GM18907 (cell line): ENCODE data around the gene OR13C3.
"Not testable (repeated sequence)": the region's sequence is repeated elsewhere in the genome, so short reads cannot be mapped to it uniquely, and the experiment has no call there.

Experiments
- ATAC-seq: cut with Tn5 transposase; IDR thresholded peaks from one replicate; pipeline ENCODE4 v1.9.1; 2021; ENCODE audit warnings: mild to moderate bottlenecking, moderate library complexity; ENCODE audit not compliant: unreplicated experiment

Gene OR13C3

DNA sequence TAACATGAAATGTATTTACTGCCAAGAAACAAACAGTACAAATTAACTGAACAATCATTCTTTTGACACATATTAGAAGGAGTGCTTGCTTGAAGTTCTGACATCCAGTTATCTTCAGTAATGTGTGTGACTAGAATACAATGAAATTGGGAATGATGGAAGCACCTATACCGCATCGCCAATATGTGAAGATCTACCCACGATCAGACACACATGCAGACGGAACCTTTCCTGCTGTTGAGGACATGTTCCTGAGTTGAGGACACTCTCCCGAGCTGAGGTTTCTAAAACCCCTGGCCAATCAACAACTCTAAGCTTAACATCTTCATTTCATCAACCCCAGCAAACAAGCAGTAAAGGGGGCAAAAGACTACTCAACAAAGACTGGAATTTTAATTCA is at the start of gene OR13C3:
Gene OR13C3 (minus strand): TSS at position 101 of the 400 bp plus-strand sequence. CDS start 133 bp downstream, outside the sequence.
- no peak for ATAC-seq

DNA sequence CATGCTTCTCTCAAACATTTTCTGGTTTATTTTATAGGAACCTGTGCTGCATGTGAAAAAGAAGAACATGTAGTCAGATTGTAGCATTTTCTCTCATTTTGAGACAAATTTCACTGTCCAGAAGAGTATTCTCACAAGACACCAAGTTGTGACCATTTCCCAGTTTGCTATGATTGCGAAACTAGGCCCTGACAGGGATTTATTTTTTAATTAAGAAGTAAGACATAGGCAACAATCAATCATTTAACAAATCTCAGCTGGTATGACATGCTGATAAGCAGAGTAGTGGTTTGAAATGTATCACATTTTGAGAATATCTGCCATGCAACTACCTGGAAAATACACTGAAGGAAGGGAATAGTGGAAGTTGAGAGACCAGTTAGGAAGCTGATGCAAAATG is 43.9 kb upstream of the OR13C3 start:
- ATAC-seq = no peak

- ATAC-seq = no peak
Observed at GRCh38 chr9:104577263-104577662, 40.6 kb upstream of the OR13C3 start.

GRCh38 chr9:104575456-104575855 is 38.8 kb upstream of the OR13C3 start:
- ATAC-seq = no peak

DNA sequence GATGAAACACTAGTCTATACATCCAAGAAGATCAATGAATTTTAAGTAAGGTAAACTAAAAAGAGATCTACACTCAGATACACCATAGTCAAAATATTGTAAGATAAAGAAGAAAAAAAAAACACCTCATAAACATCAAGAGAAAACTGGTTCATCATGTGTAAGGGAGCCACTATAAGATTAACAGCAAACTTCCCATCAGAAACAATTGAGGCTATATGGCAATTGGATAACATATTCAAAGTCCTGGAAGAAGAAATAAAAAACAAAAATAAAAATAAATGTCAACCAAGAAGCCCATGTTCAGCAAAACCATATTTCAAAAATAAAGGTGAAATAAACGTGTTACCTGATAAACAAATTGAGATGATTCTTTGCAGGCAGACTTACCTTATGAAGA is 36.0 kb upstream of the OR13C3 start:
- no peak for ATAC-seq

GRCh38 chr9:104568868-104569267 is 32.2 kb upstream of the OR13C3 start, which contains the start of gene OR13C8:
OR13C8 (plus strand) TSS chr9:104569168; CDS start chr9:104569168, 0 bp downstream.
- no peak for ATAC-seq

- ATAC-seq = no peak
Observed at GRCh38 chr9:104564358-104564757, 27.7 kb upstream of the OR13C3 start.

DNA sequence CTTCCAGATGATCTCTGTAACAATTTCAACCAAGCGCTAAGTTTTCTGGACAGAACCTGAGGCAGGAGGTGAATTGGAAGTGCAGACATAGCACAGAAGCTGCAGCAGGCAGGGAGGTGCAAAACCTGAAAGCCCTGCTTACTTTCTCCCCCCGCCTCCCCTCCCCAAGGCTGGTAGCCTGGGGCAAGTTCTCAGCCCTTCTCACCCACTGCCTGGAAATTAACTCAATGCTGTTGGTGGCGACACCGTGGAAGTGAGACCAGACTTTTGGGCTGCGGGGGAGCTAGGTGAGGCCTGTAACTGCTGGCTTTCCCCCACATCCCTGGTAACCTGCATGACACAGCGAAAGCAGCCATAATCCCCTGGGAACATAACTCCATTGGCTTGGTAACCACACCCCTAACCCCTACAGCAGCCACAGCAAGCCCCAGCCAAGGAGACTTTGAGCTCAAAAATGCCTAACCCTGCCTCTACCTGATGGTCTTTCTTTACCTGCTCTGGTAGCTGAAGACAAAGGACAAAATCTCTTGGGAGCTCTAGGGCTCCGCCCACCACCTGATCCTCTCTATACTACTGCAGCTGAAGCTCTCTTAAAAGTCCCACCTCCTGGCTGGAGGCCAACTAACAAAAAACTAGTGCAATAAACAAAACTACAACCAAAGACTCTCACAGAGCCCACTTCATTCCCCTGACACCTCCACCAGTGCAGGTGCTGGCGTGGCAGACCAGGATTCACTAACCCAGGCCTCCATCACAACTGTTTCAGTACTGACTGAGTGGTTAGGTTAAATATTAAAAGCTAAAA is 20.4 kb upstream of the OR13C3 start:
- no peak for ATAC-seq

- ATAC-seq = no peak
Observed at GRCh38 chr9:104555521-104555920, 18.9 kb upstream of the OR13C3 start.

DNA sequence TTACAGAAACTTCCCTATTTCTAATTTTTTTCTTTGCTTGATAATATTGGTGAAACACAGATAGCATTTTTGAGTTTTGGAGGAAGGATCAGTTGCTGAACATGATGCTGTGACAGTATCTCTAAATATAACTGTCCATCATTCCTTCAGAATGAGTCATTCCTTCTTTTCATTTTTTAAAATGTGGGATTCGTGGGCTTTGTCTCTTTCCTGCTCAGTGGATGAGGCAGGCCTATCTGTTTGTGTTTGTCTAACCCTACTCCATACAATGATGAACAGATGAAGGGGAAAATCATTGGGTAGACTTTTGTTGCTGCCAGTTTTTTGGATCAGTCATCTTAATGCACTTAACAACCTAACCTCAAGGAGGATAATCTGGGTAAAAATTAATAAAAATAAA is 16.6 kb upstream of the OR13C3 start:
- no peak for ATAC-seq

GRCh38 chr9:104544644-104545043 is 8.0 kb upstream of the OR13C3 start:
- no peak for ATAC-seq

DNA sequence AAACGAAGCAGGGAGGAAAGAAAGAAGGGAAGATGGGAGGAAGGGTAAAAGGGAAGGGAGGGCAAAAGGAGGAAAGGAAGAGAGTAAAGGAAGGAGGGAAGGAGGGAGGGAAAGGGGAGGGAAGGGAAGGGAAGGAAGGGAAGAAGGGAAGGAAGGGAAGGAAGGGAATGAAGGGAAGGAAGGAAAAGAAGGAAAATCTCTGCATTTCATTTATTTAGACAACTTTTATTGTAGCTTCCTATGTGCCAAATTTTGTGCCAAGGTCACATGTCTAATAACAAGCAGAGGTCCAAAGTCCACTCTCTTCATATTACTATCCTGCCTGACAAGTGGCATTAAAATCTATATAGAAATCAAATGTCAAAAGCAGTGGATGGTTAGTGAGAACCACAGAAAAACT is 2.6 kb upstream of the OR13C3 start:
- ATAC-seq = no peak

- ATAC-seq = no peak
Observed at GRCh38 chr9:104527109-104527508, 9.5 kb downstream of the OR13C3 start, which contains the start of gene OR13C4. OR13C4 (minus strand) TSS chr9:104527209; CDS start chr9:104527209, 0 bp downstream.

DNA sequence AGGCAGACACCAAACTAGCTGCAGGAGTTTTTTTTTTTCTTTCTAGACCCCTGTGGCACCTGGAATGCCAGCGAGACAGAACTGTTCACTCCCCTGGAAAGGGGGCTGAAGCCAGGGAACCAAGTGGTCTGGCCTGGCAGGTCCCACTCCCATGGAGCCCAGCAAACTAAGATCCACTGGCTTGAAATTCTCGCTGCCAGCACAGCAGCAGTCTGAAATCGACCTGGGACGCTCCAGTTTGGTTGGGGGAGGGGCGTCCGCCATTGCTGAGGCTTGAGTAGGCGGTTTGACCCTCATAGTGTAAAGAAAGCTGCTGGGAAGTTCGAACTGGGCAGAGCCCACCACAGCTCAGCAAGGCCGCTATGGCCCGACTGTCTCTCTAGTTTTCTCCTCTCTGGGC is 16.4 kb downstream of the OR13C3 start:
- ATAC-seq = not testable (repeated sequence)

- no peak for ATAC-seq
Observed at GRCh38 chr9:104514901-104515300, 21.8 kb downstream of the OR13C3 start.

- no peak for ATAC-seq
Observed at GRCh38 chr9:104506565-104506964, 30.1 kb downstream of the OR13C3 start.

DNA sequence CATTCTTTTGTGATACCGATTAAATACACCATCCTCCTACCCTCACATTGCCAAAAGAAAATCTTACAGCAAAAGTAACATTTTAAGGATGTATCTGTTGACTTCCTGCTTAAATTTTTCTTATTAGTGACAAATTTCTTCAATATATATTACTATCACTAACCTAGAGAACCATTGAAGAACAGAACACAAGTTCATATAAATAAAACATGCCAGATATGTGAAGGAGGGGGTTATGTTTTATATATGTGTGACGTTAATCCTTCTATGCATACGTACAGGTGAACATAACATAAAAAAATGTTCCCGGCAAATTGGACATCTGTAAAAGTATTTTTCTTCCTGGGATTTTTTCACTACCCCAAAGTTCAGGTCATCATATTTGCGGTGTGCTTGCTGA is 32.7 kb downstream of the OR13C3 start, which contains the start of gene OR13F1:
Gene OR13F1 (plus strand): TSS at position 301 of the 400 bp plus-strand sequence. CDS start 0 bp downstream, at position 301.
- no peak for ATAC-seq

- no peak for ATAC-seq
Observed at GRCh38 chr9:104503440-104503839, 33.2 kb downstream of the OR13C3 start.

GRCh38 chr9:104494808-104495207 is 41.8 kb downstream of the OR13C3 start:
- no peak for ATAC-seq
